Neural cell (in vitro differentiated cells): Measurements from ENCODE around the gene PTPRN2.

Experiments
- EP300 ChIP-seq: fragments of 450-650 bp; conservative IDR thresholded peaks from 2 replicates; pipeline ENCODE4 v1.6.1; 2014; ENCODE audit warnings: antibody characterized with exemption, mild to moderate bottlenecking, moderate library complexity; ENCODE audit not compliant: poor library complexity, severe bottlenecking
- EZH2 ChIP-seq: fragments of 200-600, 300-800 bp; shearing (Covaris generic), sonication (generic); IDR thresholded peaks from 2 replicates; pipeline ENCODE4 v1.6.1; 2014; ENCODE audit warnings: antibody characterized with exemption, low read length, borderline replicate concordance, mild to moderate bottlenecking; ENCODE audit not compliant: insufficient read depth, poor library complexity, severe bottlenecking
- MXI1 ChIP-seq: fragments of 450-650 bp; conservative IDR thresholded peaks from 2 replicates; pipeline ENCODE4 v1.6.1; 2014; ENCODE audit warnings: antibody characterized with exemption, mild to moderate bottlenecking; ENCODE audit not compliant: poor library complexity, severe bottlenecking
- POLR2AphosphoS5 ChIP-seq: IDR thresholded peaks from 2 replicates; pipeline ENCODE4 v1.6.1; 2012
- RAD21 ChIP-seq: fragments of 450-650 bp; conservative IDR thresholded peaks from 2 replicates; pipeline ENCODE4 v1.6.1; 2014; ENCODE audit warnings: antibody characterized with exemption, mild to moderate bottlenecking, moderate library complexity
- SMC3 ChIP-seq: fragments of 450-650 bp; conservative IDR thresholded peaks from 2 replicates; pipeline ENCODE4 v1.6.1; 2014; ENCODE audit warnings: antibody characterized with exemption, mild to moderate bottlenecking, moderate library complexity; ENCODE audit not compliant: poor library complexity
- TF ChIP-seq, protein P1 (sequence below): fragments of 450-650 bp; IDR thresholded peaks from 2 replicates; pipeline ENCODE4 v1.5.1; 2014; ENCODE audit warnings: antibody characterized with exemption, mild to moderate bottlenecking, moderate library complexity; ENCODE audit not compliant: poor library complexity, severe bottlenecking
- TF ChIP-seq, protein P2 (sequence below): IDR thresholded peaks from 2 replicates; pipeline ENCODE4 v1.6.1; 2012; ENCODE audit warnings: borderline replicate concordance

- TF ChIP-seq, protein P1, sequence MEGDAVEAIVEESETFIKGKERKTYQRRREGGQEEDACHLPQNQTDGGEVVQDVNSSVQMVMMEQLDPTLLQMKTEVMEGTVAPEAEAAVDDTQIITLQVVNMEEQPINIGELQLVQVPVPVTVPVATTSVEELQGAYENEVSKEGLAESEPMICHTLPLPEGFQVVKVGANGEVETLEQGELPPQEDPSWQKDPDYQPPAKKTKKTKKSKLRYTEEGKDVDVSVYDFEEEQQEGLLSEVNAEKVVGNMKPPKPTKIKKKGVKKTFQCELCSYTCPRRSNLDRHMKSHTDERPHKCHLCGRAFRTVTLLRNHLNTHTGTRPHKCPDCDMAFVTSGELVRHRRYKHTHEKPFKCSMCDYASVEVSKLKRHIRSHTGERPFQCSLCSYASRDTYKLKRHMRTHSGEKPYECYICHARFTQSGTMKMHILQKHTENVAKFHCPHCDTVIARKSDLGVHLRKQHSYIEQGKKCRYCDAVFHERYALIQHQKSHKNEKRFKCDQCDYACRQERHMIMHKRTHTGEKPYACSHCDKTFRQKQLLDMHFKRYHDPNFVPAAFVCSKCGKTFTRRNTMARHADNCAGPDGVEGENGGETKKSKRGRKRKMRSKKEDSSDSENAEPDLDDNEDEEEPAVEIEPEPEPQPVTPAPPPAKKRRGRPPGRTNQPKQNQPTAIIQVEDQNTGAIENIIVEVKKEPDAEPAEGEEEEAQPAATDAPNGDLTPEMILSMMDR: no peak
- TF ChIP-seq MXI1 (no peak), POLR2AphosphoS5 (no peak), RAD21 (no peak), EZH2 (no peak), SMC3 (no peak), EP300 (no peak)
- TF ChIP-seq, protein P2, sequence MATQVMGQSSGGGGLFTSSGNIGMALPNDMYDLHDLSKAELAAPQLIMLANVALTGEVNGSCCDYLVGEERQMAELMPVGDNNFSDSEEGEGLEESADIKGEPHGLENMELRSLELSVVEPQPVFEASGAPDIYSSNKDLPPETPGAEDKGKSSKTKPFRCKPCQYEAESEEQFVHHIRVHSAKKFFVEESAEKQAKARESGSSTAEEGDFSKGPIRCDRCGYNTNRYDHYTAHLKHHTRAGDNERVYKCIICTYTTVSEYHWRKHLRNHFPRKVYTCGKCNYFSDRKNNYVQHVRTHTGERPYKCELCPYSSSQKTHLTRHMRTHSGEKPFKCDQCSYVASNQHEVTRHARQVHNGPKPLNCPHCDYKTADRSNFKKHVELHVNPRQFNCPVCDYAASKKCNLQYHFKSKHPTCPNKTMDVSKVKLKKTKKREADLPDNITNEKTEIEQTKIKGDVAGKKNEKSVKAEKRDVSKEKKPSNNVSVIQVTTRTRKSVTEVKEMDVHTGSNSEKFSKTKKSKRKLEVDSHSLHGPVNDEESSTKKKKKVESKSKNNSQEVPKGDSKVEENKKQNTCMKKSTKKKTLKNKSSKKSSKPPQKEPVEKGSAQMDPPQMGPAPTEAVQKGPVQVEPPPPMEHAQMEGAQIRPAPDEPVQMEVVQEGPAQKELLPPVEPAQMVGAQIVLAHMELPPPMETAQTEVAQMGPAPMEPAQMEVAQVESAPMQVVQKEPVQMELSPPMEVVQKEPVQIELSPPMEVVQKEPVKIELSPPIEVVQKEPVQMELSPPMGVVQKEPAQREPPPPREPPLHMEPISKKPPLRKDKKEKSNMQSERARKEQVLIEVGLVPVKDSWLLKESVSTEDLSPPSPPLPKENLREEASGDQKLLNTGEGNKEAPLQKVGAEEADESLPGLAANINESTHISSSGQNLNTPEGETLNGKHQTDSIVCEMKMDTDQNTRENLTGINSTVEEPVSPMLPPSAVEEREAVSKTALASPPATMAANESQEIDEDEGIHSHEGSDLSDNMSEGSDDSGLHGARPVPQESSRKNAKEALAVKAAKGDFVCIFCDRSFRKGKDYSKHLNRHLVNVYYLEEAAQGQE: no peak
Measured at GRCh38 chr7:157667261-157667660, 920.4 kb downstream of the PTPRN2 start.
